CD14-positive monocyte (primary cell): ENCODE results near the gene TXNRD2. TPM values are rescaled to one million over a fixed set of nuclear protein-coding genes. Genes with fewer than 3 reads are reported as not detected.

ENCODE experiments used
- DNase-seq, 3 donors: peaks; one replicate each; pipeline ENCODE4 v3.0.0-alpha.2; 2011 to 2022
- H2AFZ ChIP-seq: 2 replicates; pipeline ENCODE4 v1.6.0; 2012; ENCODE audit warnings: mild to moderate bottlenecking, low read depth, low read length, inconsistent platforms; ENCODE audit not compliant: insufficient read depth, poor library complexity, severe bottlenecking
- H3K27ac ChIP-seq, 2 donors: 1 replicate in 1 of 2; 2 replicates in 1 of 2; pipeline ENCODE4 v1.5.1; 2012 to 2013; ENCODE audit warnings: low read length in 2 of 2, control low read depth in 1 of 2, inconsistent platforms in 1 of 2, low read depth in 1 of 2, mild to moderate bottlenecking in 1 of 2
- H3K27me3 ChIP-seq, 2 donors: one replicate each; pipeline versions ENCODE4 v1.6.0 to v1.6.1; 2011 to 2013; ENCODE audit warnings: low read length in 2 of 2; ENCODE audit not compliant: control insufficient read depth in 2 of 2, insufficient read depth in 2 of 2
- H3K36me3 ChIP-seq, 2 donors: replicated peaks in 1 of 2; 1 replicate in 1 of 2; 2 replicates in 1 of 2; pipeline versions ENCODE4 v1.5.1 to v1.6.1; 2012 to 2013; ENCODE audit warnings: low read length in 2 of 2, control low read depth in 1 of 2, inconsistent platforms in 1 of 2, mild to moderate bottlenecking in 1 of 2; ENCODE audit not compliant: insufficient read depth in 2 of 2, control insufficient read depth in 1 of 2
- H3K4me1 ChIP-seq, 2 donors: 1 replicate in 1 of 2; 2 replicates in 1 of 2; pipeline versions ENCODE4 v1.5.1 to v1.6.1; 2012 to 2013; ENCODE audit warnings: low read length in 2 of 2, control low read depth in 1 of 2, inconsistent platforms in 1 of 2, mild to moderate bottlenecking in 1 of 2, moderate library complexity in 1 of 2; ENCODE audit not compliant: insufficient read depth in 2 of 2, control insufficient read depth in 1 of 2
- H3K4me2 ChIP-seq: replicated peaks from 2 replicates; pipeline ENCODE3; 2012; ENCODE audit warnings: low read length, moderate library complexity, mild to moderate bottlenecking; ENCODE audit not compliant: poor library complexity, severe bottlenecking; ENCODE audit errors: extremely low read depth
- H3K4me3 ChIP-seq, 3 experiments: fragments of 200-600 bp in 1 of 3; sonication (generic) in 1 of 3; replicated peaks in 1 of 3; 1 replicate in 2 of 3; 2 replicates in 1 of 3; pipeline ENCODE4 v1.5.1; 2011 to 2013; ENCODE audit warnings: low read length in 3 of 3, mild to moderate bottlenecking in 3 of 3, control low read depth in 2 of 3, low read depth in 2 of 3, inconsistent platforms in 1 of 3, moderate library complexity in 1 of 3
- H3K79me2 ChIP-seq: 2 replicates; pipeline ENCODE4 v1.6.0; 2012; ENCODE audit warnings: mild to moderate bottlenecking, control low read depth, inconsistent platforms, low read length, moderate library complexity; ENCODE audit not compliant: insufficient read depth
- H3K9ac ChIP-seq: 2 replicates; pipeline ENCODE4 v1.6.0; 2017; ENCODE audit warnings: low read length, mild to moderate bottlenecking; ENCODE audit not compliant: insufficient read depth, poor library complexity, severe bottlenecking
- H3K9me3 ChIP-seq, 2 donors: replicated peaks in 1 of 2; 1 replicate in 1 of 2; 2 replicates in 1 of 2; pipeline versions ENCODE4 v1.5.1 to v1.6.1; 2012 to 2013; ENCODE audit warnings: low read length in 2 of 2, control low read depth in 1 of 2; ENCODE audit not compliant: control insufficient read depth in 1 of 2, insufficient read depth in 1 of 2
- H4K20me1 ChIP-seq: 2 replicates; pipeline ENCODE4 v1.6.0; 2012; ENCODE audit warnings: mild to moderate bottlenecking, low read length, control low read depth, moderate library complexity; ENCODE audit not compliant: insufficient read depth
- H3K27ac Mint-ChIP-seq, 7 donors: one replicate each; pipeline ENCODE4 v1.8.0; 2020; ENCODE audit warnings: mild to moderate bottlenecking in 7 of 7, mixed read lengths in 7 of 7, moderate library complexity in 6 of 7, inconsistent platforms in 2 of 7
- H3K27me3 Mint-ChIP-seq, 3 donors: one replicate each; pipeline ENCODE4 v1.8.0; 2021 to 2022; ENCODE audit warnings: low read depth in 3 of 3, mild to moderate bottlenecking in 3 of 3, mixed read lengths in 3 of 3, moderate library complexity in 3 of 3, inconsistent platforms in 1 of 3
- H3K36me3 Mint-ChIP-seq, 2 donors: one replicate each; pipeline ENCODE4 v1.8.0; 2020; ENCODE audit warnings: mixed read lengths in 2 of 2, inconsistent platforms in 1 of 2, mild to moderate bottlenecking in 1 of 2
- H3K4me1 Mint-ChIP-seq: one replicate; pipeline ENCODE4 v1.8.0; 2020; ENCODE audit warnings: mild to moderate bottlenecking, mixed read lengths
- H3K4me3 Mint-ChIP-seq, 2 donors: one replicate each; pipeline ENCODE4 v1.8.0; 2020; ENCODE audit warnings: mild to moderate bottlenecking in 2 of 2, mixed read lengths in 2 of 2, moderate library complexity in 1 of 2
- H3K9me3 Mint-ChIP-seq, 7 donors: one replicate each; pipeline ENCODE4 v1.8.0; 2020 to 2022; ENCODE audit warnings: mixed read lengths in 7 of 7, mild to moderate bottlenecking in 6 of 7, moderate library complexity in 6 of 7, inconsistent platforms in 2 of 7
- WGBS: methylation state at CpG from one replicate; pipeline ENCODE4 v1.1.5; 2013; ENCODE audit warnings: missing lambda C conversion rate; ENCODE audit not compliant: insufficient coverage; 5-methylcytosine and 5-hydroxymethylcytosine counted together
- intact Hi-C, 2 donors: fragments of 100-400 bp; cut with micrococcal nuclease; formaldehyde crosslinking; loops; one replicate each; pipeline versions ENCODE4 v1.15.0 to v1.15.1; 2023
- polyA plus RNA-seq, 3 donors: library from polyadenylated mRNA; depleted of rRNA in 1 of 3; unstranded in 2 of 3; stranded (reverse) in 1 of 3; fragments of 300-500 nt in 2 of 3; fragments of >200 nt in 1 of 3; fragmentation: Illumina TruSeq in 2 of 3; gene quantifications; 1 replicate in 2 of 3; 2 replicates in 1 of 3; pipeline ENCODE4 v1.2.3, GENCODE V29; 2012 to 2021
- TF ChIP-seq, protein P1 (sequence below): fragments of 200-600 bp; IDR thresholded peaks from one replicate; pipeline ENCODE4 v1.8.0; 2022; ENCODE audit warnings: antibody characterized with exemption, mild to moderate bottlenecking

TXNRD2 gene
- polyA plus RNA-seq, 3 donors: 24.9 to 54.9 (median 30.8) TPM

DNA sequence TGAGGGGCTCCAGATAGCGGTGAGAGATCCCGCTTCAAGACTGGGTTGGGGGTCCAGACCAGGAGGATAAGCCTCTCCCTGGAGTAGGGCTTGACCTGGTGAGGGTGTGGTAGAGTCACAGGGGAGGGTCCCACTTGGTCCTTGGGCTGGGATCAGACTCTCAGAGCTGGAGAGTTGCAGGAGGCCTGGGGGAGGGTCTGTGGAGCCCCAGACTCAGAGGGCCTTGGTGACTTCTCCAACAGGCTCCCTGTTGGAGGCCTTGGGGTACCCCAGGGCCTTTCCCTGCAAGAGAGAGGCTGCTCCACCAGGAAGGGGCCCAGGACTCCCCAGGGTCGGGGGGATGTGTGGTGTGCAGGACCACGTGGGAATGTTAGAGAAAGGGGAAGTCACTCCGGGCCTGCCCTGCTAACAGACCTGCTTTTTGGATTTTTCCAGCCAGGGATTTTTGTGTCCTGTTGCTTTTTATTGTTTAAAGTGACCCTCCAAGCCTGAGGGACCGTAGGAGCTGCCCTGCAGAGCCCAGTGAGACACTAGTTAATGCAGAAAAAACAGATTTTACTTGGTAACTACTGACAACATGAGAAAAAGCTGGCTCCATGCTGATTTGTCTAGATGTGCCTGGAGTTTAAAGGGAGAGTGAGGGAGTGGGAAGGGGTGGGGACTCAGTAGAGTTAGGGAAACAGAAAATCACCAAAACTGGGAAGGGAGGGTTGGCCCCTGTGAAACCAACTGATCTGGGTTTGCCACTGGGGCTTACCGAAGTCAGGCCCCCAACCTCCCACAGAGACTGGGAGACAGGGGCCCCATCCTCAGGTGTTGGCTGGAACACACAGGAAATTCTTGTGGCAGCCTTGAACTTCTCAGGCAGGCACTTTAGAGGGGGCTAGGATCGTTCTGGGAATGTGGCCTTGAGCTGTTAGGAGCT lies 801 bp upstream of the TXNRD2 start:
- DNase-seq: peak; percentile 25 to 49 (median 49)
- TF ChIP-seq, protein P1, sequence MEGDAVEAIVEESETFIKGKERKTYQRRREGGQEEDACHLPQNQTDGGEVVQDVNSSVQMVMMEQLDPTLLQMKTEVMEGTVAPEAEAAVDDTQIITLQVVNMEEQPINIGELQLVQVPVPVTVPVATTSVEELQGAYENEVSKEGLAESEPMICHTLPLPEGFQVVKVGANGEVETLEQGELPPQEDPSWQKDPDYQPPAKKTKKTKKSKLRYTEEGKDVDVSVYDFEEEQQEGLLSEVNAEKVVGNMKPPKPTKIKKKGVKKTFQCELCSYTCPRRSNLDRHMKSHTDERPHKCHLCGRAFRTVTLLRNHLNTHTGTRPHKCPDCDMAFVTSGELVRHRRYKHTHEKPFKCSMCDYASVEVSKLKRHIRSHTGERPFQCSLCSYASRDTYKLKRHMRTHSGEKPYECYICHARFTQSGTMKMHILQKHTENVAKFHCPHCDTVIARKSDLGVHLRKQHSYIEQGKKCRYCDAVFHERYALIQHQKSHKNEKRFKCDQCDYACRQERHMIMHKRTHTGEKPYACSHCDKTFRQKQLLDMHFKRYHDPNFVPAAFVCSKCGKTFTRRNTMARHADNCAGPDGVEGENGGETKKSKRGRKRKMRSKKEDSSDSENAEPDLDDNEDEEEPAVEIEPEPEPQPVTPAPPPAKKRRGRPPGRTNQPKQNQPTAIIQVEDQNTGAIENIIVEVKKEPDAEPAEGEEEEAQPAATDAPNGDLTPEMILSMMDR: no peak
- Mint-ChIP-seq H3K4me1 (peaks cover 72% of the 10 kb centered on the region), H3K27ac (peak overlapping the region; percentile 90 to 96 (median 93)), H3K36me3 (peaks cover 4 to 9% of the 10 kb centered on the region in 2 donors), H3K4me3 (peak overlapping the region; percentile 94 to 96), H3K9me3 (no peaks in the 10 kb centered on the region), H3K27me3 (peaks cover 0 to 3% (median 0%) of the 10 kb centered on the region in 3 donors)
- H3K79me2 ChIP-seq: peaks cover 79% of the 10 kb centered on the region
- no peaks in the 10 kb centered on the region for H3K36me3 ChIP-seq
- H3K4me3 ChIP-seq: peak overlapping the region; percentile 73 to 96 (median 81)
- no peaks in the 10 kb centered on the region for H3K27me3 ChIP-seq
- H3K9me3 ChIP-seq: no peaks in the 10 kb centered on the region
- WGBS: 2% methylated on average over 7 of the region's 8 CpGs
- H4K20me1 ChIP-seq: peaks cover 3% of the 10 kb centered on the region
- H3K4me1 ChIP-seq: peaks cover 60 to 69% of the 10 kb centered on the region in 2 donors
- H3K9ac ChIP-seq: peak overlapping the region; percentile 97
- peak overlapping the region; percentile 78 to 94 for H3K27ac ChIP-seq
- peak overlapping the region; percentile 98 for H3K4me2 ChIP-seq
- peak overlapping the region; percentile 96 for H2AFZ ChIP-seq
- intact Hi-C loops: no loop called here

GRCh38 chr22:19940536-19941364 lies 868 bp downstream of the TXNRD2 start:
- H3K4me1 ChIP-seq: peaks cover 58 to 71% of the 10 kb centered on the region in 2 donors
- H3K4me1 Mint-ChIP-seq: peaks cover 70% of the 10 kb centered on the region
- no peak for DNase-seq

More at GRCh38 chr22:19940536-19941364, 868 bp downstream of the TXNRD2 start:
- Mint-ChIP-seq H3K36me3 (peaks cover 14 to 18% of the 10 kb centered on the region in 2 donors), H3K9me3 (peaks cover under 1 to 9% (median 3%) of the 10 kb centered on the region in 7 donors), H3K27ac (peak overlapping the region; percentile 13 to 96 (median 93)), H3K4me3 (peak overlapping the region; percentile 94 to 96), H3K27me3 (peaks cover 0 to 2% (median 1%) of the 10 kb centered on the region in 3 donors)
- intact Hi-C loops: no loop called here
- Histone ChIP-seq H3K9me3 (peaks cover under 1 to 5% of the 10 kb centered on the region in 2 donors), H3K36me3 (no peaks in the 10 kb centered on the region), H3K4me2 (peak overlapping the region; percentile 98), H3K27me3 (no peaks in the 10 kb centered on the region), H4K20me1 (no peaks in the 10 kb centered on the region), H2AFZ (peak overlapping the region; percentile 96), H3K9ac (peak overlapping the region; percentile 97), H3K4me3 (peak overlapping the region; percentile 73 to 96 (median 86)), H3K27ac (peak overlapping the region; percentile 65 to 94), H3K79me2 (peaks cover 80% of the 10 kb centered on the region)
- TF ChIP-seq, protein P1: no peak
- WGBS: 65% methylated on average over 13 of the region's 21 CpGs
